Stimulated activated naive CD4-positive, alpha-beta T cell (primary cell): ENCODE data around the gene C12orf76.
"Not testable (repeated sequence)": the region's sequence is repeated elsewhere in the genome, so short reads cannot be mapped to it uniquely, and the experiment has no call there.

Source experiments
- DNase-seq, 6 experiments: peaks; one replicate each; lab custom pipeline; 2025; lab: John Stamatoyannopoulos, UW

The C12orf76 gene

GRCh38 chr12:110065540-110065939, 17.2 kb upstream of the C12orf76 start:
- no peak for DNase-seq

GRCh38 chr12:110062241-110062640, 13.9 kb upstream of the C12orf76 start:
- no peak for DNase-seq

GRCh38 chr12:110059651-110060000, 11.3 kb upstream of the C12orf76 start:
- DNase-seq, result no peak

GRCh38 chr12:110058875-110059615, 10.7 kb upstream of the C12orf76 start:
- no peak for DNase-seq

GRCh38 chr12:110056643-110057042, 8.3 kb upstream of the C12orf76 start:
- not testable (repeated sequence) for DNase-seq

GRCh38 chr12:110055375-110056352, 7.3 kb upstream of the C12orf76 start:
- not testable (repeated sequence) for DNase-seq

- DNase-seq, result no peak
Observed at GRCh38 chr12:110050927-110051326, 2.6 kb upstream of the C12orf76 start.

- DNase-seq, result not testable (repeated sequence)
Observed at GRCh38 chr12:110049666-110050065, 1.3 kb upstream of the C12orf76 start.

- not testable (repeated sequence) for DNase-seq
Observed at GRCh38 chr12:110049034-110049433, 712 bp upstream of the C12orf76 start.

- DNase-seq, result no peak
Observed at GRCh38 chr12:110047297-110047940, 903 bp downstream of the C12orf76 start.

GRCh38 chr12:110046451-110047187, 1.7 kb downstream of the C12orf76 start:
- DNase-seq, result no peak

- no peak for DNase-seq
Observed at GRCh38 chr12:110042264-110042663, 6.1 kb downstream of the C12orf76 start.

GRCh38 chr12:110039085-110039807, 9.1 kb downstream of the C12orf76 start:
- DNase-seq, result peak in 4 of 6 experiments; percentile 10 to 61 (median 36)

GRCh38 chr12:110038741-110039084, 9.6 kb downstream of the C12orf76 start:
- no peak for DNase-seq

- no peak for DNase-seq
Observed at GRCh38 chr12:110037315-110037714, 11.0 kb downstream of the C12orf76 start.

- DNase-seq, result no peak
Observed at GRCh38 chr12:110035534-110036104, 12.7 kb downstream of the C12orf76 start.

- DNase-seq, result no peak
Observed at GRCh38 chr12:110033888-110034287, 14.4 kb downstream of the C12orf76 start.

GRCh38 chr12:110029290-110029815, 19.0 kb downstream of the C12orf76 start:
- no peak for DNase-seq

GRCh38 chr12:110028323-110028722, 20.0 kb downstream of the C12orf76 start:
- no peak for DNase-seq

GRCh38 chr12:110024051-110024450, 24.3 kb downstream of the C12orf76 start:
- DNase-seq, result no peak
